ENCODE measurements around the gene CELSR3.
A peak's percentile ranks its signal among the peaks of the same experiment; 100 is the strongest.

CELSR3 gene

GRCh38 chr3:48633743-48634142 is 28.9 kb downstream of the CELSR3 start:
- no peak for DNase-seq

- no peak for DNase-seq
Observed at GRCh38 chr3:48633256-48633655, 29.4 kb downstream of the CELSR3 start.

- no peak for DNase-seq
Observed at GRCh38 chr3:48631516-48632448, 30.9 kb downstream of the CELSR3 start.

- DNase-seq = no peak
Observed at GRCh38 chr3:48630833-48631232, 31.9 kb downstream of the CELSR3 start.

GRCh38 chr3:48630407-48630806 is 32.3 kb downstream of the CELSR3 start:
- no peak for DNase-seq

GRCh38 chr3:48629894-48630293 is 32.8 kb downstream of the CELSR3 start:
- DNase-seq = no peak

- DNase-seq = no peak
Observed at GRCh38 chr3:48628277-48629017, 34.2 kb downstream of the CELSR3 start.

- no peak for DNase-seq
Observed at GRCh38 chr3:48625600-48625999, 37.1 kb downstream of the CELSR3 start.

GRCh38 chr3:48624767-48625166 is 37.9 kb downstream of the CELSR3 start:
- DNase-seq = no peak

- no peak for DNase-seq
Observed at GRCh38 chr3:48623851-48624547, 38.7 kb downstream of the CELSR3 start.

- no peak for DNase-seq
Observed at GRCh38 chr3:48621461-48621869, 41.2 kb downstream of the CELSR3 start, which contains the start of gene TMEM89. TMEM89 (minus strand) TSS chr3:48621769; CDS start chr3:48621756, 13 bp downstream.

- no peak for DNase-seq
Observed at GRCh38 chr3:48619541-48620524, 42.9 kb downstream of the CELSR3 start.

- no peak for DNase-seq
Observed at GRCh38 chr3:48617559-48617958, 45.1 kb downstream of the CELSR3 start.

- DNase-seq = no peak
Observed at GRCh38 chr3:48614044-48614443, 48.6 kb downstream of the CELSR3 start.

- no peak for DNase-seq
Observed at GRCh38 chr3:48612309-48612708, 50.4 kb downstream of the CELSR3 start.

- DNase-seq = peak; percentile 89
Observed at GRCh38 chr3:48609088-48610005, 53.3 kb downstream of the CELSR3 start, which contains the start of gene UQCRC1. UQCRC1 (minus strand) TSS chr3:48609646; CDS start chr3:48609620, 26 bp downstream.

GRCh38 chr3:48607519-48607918 is 55.2 kb downstream of the CELSR3 start:
- no peak for DNase-seq

GRCh38 chr3:48601622-48601994 is 61.1 kb downstream of the CELSR3 start:
- DNase-seq = no peak

- no peak for DNase-seq
Observed at GRCh38 chr3:48600711-48601621, 61.7 kb downstream of the CELSR3 start.

All from effector CD4-positive, alpha-beta T cell (primary cell).